GM18867 (cell line): ENCODE results near the gene ALDH3B2.
"Not testable (repeated sequence)": the region's sequence is repeated elsewhere in the genome, so short reads cannot be mapped to it uniquely, and the experiment has no call there.

ENCODE experiments used
- ATAC-seq: cut with Tn5 transposase; IDR thresholded peaks from one replicate; pipeline ENCODE4 v1.9.1; 2021; ENCODE audit warnings: mild to moderate bottlenecking, moderate library complexity; ENCODE audit not compliant: unreplicated experiment

ALDH3B2 gene

GRCh38 chr11:67685641-67686332, 11.4 kb upstream of the ALDH3B2 start:
- ATAC-seq, result not testable (repeated sequence)

DNA sequence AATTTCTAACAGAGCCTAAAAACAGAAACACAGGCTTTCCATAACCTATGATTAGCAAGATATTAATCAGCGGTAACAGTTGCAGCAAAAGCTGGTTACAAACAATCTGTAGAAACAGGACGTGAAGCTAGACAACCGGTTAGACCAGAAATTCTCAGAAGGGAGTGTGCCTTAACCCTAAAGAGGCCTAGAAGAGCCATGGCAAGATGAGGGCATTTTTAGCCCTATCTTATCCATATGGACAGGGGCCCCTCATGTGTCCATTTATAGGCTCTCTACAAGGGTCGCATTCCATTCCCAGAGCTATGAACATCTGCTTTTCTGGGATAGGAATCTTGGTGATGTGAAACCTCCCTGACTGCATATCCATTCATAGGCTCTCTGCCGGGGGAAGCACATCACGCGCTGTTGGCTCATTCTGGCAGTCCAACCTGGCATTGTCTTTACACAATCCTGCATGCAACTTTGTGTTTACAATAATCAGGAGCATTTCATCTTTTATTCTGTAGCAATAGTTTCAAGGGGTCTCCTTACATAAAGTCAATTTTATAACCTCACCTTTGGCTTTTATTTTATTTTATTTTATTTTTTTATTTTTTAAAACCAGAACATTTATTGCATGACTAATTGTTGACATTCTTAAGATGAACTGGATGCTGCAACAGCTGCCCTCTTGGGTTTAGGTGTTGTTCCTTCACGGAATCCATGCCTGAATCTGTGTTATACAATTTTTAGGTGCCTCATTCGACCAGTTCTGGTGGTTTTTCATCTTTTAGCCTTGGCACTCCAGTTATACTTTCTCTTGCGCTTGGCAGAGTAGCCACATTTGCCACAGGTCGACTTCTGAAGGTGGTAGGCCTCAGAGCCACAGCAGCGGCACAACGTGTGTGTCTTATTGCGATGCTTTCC, 8.0 kb upstream of the ALDH3B2 start:
- ATAC-seq, result not testable (repeated sequence)

- ATAC-seq, result no peak
Measured at GRCh38 chr11:67680696-67681470, 6.5 kb upstream of the ALDH3B2 start.

- no peak for ATAC-seq
Measured at GRCh38 chr11:67675058-67675747, 780 bp upstream of the ALDH3B2 start.

GRCh38 chr11:67673902-67674301, 521 bp downstream of the ALDH3B2 start:
- ATAC-seq, result no peak

- no peak for ATAC-seq
Measured at GRCh38 chr11:67673358-67673757, 1.1 kb downstream of the ALDH3B2 start.

DNA sequence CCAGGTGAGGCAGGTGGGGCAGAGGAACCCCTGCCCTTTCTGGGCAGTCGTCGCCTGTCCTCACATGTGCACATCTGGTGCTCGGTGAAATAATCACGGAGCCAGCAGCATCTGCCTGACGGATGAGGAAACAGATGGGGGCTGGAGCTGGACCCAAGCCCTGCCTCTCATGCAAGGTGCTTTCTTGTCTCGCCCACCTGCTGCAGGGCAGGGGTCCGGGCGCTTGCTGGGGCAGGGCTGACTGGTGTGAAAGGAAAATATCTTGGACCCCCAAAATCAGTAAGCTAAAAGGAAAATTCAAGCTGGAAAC, 3.3 kb downstream of the ALDH3B2 start:
- ATAC-seq, result no peak

GRCh38 chr11:67670316-67671210, 3.9 kb downstream of the ALDH3B2 start:
- ATAC-seq, result no peak

DNA sequence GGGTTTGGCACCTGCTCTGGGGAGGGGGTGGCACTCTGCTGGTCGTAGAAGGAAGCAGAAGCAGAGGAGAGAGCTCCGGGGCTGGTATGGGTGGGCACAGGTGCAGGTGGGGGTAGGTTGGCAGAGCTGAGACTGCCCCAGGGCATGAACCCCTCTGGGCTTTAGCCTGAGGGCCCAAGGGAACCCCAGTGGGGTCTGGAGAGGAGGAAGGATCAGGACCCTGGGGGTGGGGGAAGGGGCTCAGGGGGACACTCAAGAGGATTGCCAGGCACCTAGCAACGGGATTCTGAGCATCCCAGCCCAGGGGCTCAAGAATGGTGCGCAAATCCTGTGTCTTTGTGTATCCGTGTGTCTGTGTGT, 6.3 kb downstream of the ALDH3B2 start:
- ATAC-seq, result no peak

- ATAC-seq, result no peak
Measured at GRCh38 chr11:67667490-67668191, 6.8 kb downstream of the ALDH3B2 start.

DNA sequence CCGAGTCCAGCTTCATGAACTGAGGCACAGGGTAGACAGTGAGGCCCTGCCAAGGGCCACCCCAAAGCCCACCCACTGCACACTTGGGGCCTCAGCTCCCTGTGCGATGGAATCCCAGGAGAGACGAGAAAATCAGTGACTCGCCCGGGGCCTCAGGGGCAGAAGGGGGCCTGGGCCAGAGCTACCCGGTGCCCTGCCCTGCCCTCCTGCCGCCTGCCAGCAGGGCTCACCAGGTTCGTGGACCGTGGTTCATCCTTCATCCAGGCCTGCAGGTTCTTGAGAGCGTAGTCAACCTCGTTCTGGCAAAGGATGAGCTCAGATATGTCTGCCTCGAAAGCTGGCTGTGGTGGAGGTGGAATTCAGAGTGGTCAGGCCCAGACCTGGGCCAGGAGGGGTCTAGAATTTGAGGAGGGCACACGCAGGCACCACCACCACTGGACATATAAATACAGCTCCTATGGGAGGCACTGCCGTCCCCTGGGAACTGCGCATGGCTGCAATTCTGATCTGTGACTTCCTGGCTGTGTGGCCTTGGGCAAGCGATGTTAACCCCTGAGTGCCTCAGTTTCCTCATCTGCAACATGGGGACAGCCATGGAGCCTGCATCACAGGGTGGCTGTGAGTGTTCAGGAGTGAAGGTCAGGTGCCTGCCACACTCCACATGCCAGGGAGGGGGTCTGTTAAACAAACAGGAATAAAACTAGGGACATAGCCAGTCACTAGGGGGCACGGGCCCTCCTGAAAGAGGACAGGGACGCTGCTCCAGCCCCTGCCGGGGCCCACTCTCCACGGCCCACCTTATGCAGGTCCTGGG, 7.5 kb downstream of the ALDH3B2 start:
- ATAC-seq, result no peak

DNA sequence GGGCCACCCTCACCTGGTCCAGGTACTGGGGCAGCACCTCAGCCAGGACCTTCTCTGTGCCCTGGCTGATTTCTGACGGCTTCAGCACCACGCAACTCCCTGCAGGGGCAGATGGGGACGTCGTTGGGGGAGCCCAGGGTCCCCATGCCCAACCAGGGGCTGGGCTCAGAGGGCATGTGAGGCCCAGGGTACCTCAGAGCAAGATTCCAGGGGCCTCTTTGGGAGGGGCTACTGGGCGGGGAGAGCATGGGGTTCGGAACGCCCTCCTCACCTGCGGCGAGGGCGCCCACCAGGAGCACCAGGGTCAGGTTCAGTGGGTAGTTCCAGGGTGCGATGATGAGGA, 8.1 kb downstream of the ALDH3B2 start:
- no peak for ATAC-seq

DNA sequence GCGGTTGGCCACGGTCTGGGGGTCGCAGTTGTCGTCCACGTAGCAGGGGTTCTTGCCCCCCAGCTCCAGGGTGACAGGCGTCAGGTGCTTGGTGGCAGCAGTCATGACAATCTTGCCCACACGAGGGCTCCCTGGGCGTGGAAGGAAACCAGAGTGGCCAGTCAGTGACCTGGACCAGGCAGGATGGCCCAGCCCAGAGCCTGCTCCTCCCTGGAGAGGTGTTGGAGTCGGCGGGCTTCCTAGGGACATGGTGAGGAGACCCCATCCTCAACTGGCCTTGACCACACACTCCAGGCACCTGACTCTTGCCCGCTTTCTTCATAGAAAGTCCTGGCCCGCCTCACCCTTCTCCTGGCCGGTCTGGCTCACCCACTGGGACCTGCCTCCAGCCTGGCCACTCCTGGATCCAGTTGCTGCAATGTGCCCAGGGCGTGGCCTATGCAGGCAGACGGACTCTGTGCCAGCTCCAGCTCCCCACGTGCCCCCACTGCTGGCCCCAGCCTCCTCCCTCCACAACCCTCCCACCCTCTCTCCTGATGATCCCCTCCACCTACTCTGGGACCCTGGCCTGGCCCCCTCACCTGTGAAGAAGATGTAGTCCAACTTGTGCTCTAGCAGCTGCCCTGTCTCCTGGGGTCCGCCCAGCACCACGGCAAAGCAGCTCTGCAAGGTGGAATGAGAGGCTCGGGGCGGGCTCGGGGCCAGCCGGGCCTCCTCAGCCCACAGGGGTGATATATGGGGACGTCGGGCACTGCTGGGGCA, 8.7 kb downstream of the ALDH3B2 start:
- ATAC-seq, result no peak

DNA sequence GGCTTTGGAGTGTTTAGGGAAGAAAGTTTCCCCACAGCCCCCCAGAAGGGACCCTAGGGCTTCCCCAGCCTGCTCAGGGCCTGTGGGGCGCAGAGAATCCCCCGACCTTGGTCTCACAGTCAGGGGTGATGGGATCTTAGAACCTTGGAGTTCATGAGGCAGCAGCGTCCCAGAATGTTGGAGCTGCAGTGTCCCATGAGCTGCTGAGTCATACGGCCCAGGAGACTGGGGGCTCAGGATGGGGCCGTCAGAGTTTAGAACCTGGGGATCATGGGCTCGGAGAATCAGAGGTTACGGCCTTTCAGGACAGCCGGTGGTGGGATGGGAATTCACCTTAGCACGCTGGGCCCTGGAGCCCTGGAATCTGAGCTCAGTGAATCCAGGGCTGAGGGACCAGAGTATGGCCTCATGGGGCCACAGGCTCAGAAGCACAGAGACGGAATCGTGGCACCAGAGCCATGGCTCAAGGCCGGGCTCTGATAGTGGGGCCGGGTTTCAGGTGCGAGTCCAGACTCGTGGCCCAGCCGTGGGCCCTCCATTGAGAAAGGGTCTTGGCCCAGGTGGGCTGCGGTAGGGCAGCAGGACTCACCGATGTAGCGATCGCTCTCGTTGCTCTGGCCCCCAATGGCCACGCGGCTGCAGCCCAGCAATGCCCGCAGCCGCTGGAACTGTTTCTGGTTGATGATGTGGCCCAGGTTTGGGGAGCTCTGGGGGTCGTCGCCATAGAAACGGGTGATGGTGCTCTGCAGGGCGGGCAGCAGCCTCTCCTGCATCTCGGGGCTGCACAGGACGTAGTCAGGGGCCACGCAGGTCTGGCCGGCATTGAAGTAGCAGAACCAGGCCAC, 9.5 kb downstream of the ALDH3B2 start:
- ATAC-seq, result no peak

- no peak for ATAC-seq
Measured at GRCh38 chr11:67664213-67664585, 10.2 kb downstream of the ALDH3B2 start.

- ATAC-seq, result no peak
Measured at GRCh38 chr11:67663532-67664212, 10.8 kb downstream of the ALDH3B2 start.
